GM12878 (cell line): ENCODE measurements around the gene GSTCD.

Experiments used
- ATF2 ChIP-seq: IDR thresholded peaks from 2 replicates; pipeline ENCODE4 v1.6.1; 2012; ENCODE audit warnings: low read length, inconsistent platforms
- ATF3 ChIP-seq: IDR thresholded peaks from 2 replicates; pipeline ENCODE4 v1.6.1; 2011; ENCODE audit warnings: low read depth, mild to moderate bottlenecking, low read length, moderate library complexity, borderline replicate concordance; ENCODE audit errors: extremely low read depth
- CREB1 ChIP-seq: IDR thresholded peaks from 2 replicates; pipeline ENCODE4 v1.6.1; 2012; ENCODE audit warnings: low read depth, mild to moderate bottlenecking, inconsistent platforms
- CTCF ChIP-seq, 3 experiments: IDR thresholded peaks in 2 of 3; conservative IDR thresholded peaks in 1 of 3; 2 replicates each; pipeline ENCODE4 v1.5.1; 2011; ENCODE audit warnings: low read depth in 3 of 3, low read length in 3 of 3, mild to moderate bottlenecking in 3 of 3, control low read depth in 2 of 3, moderate library complexity in 2 of 3, inconsistent platforms in 1 of 3, mixed read lengths in 1 of 3; ENCODE audit not compliant: control insufficient read depth in 2 of 3, insufficient read depth in 1 of 3; ENCODE audit errors: extremely low read depth in 1 of 3
- ETV6 ChIP-seq, 2 experiments: fragments of 450-650 bp in 1 of 2; IDR thresholded peaks in 1 of 2; conservative IDR thresholded peaks in 1 of 2; 2 replicates each; pipeline ENCODE4 v1.6.1; 2014; ENCODE audit warnings: antibody characterized with exemption in 1 of 2, borderline replicate concordance in 1 of 2, low read depth in 1 of 2, mild to moderate bottlenecking in 1 of 2, moderate library complexity in 1 of 2
- EZH2 ChIP-seq: IDR thresholded peaks from 2 replicates; pipeline ENCODE4 v1.6.1; 2012; ENCODE audit warnings: low read depth, mild to moderate bottlenecking, control low read depth, inconsistent platforms, low read length, borderline replicate concordance; ENCODE audit not compliant: control insufficient read depth
- HDAC6 ChIP-seq: fragments of 200-600 bp; sonication (generic); IDR thresholded peaks from one replicate; pipeline ENCODE4 v1.8.0; 2017; ENCODE audit warnings: antibody characterized with exemption; ENCODE audit not compliant: unreplicated experiment
- NFIC ChIP-seq: IDR thresholded peaks from 2 replicates; pipeline ENCODE4 v1.6.1; 2012; ENCODE audit warnings: low read depth, mild to moderate bottlenecking, inconsistent platforms, low read length, moderate library complexity
- POLR2A ChIP-seq: IDR thresholded peaks from 2 replicates; pipeline ENCODE4 v1.6.1; 2011; ENCODE audit warnings: low read depth, mild to moderate bottlenecking, low read length
- TCF3 ChIP-seq: IDR thresholded peaks from 2 replicates; pipeline ENCODE4 v1.6.1; 2012; ENCODE audit warnings: low read depth, mild to moderate bottlenecking, low read length, borderline replicate concordance; ENCODE audit not compliant: insufficient read depth

GRCh38 chr4:105851196-105851595 lies 142.6 kb downstream of the GSTCD start:
- TF ChIP-seq NFIC (no peak), ATF3 (no peak), ETV6 (conservative IDR thresholded peaks at IDR 0.05 in 1 of 2, IDR thresholded peaks at IDR 0.05 in 1 of 2; ENCODE audit: borderline replicate concordance in 1 of 2, low read depth in 1 of 2) (no peak), POLR2A (no peak), CTCF (IDR thresholded peaks at IDR 0.05 in 2 of 3, conservative IDR thresholded peaks at IDR 0.05 in 1 of 3; ENCODE audit: control insufficient read depth in 2 of 3, extremely low read depth in 1 of 3, insufficient read depth in 1 of 3, low read depth in 3 of 3, low read length in 3 of 3) (no peak), TCF3 (no peak), EZH2 (no peak), CREB1 (no peak), ATF2 (no peak), HDAC6 (no peak)
